GM21825 (cell line): Measurements from ENCODE around the gene TBX18.

Experiments
- ATAC-seq: cut with Tn5 transposase; IDR thresholded peaks from one replicate; pipeline ENCODE4 v1.9.1; 2021; ENCODE audit warnings: mild to moderate bottlenecking, moderate library complexity; ENCODE audit not compliant: unreplicated experiment

TBX18 gene

GRCh38 chr6:84681693-84682326 is 82.6 kb downstream of the TBX18 start:
- ATAC-seq, result no peak

GRCh38 chr6:84675651-84676050 is 88.7 kb downstream of the TBX18 start:
- ATAC-seq, result no peak

GRCh38 chr6:84674395-84674794 is 90.0 kb downstream of the TBX18 start:
- no peak for ATAC-seq

- ATAC-seq, result no peak
Measured at GRCh38 chr6:84671183-84671582, 93.2 kb downstream of the TBX18 start.

GRCh38 chr6:84669945-84670344 is 94.5 kb downstream of the TBX18 start:
- no peak for ATAC-seq

GRCh38 chr6:84667252-84668213 is 96.9 kb downstream of the TBX18 start:
- ATAC-seq, result no peak

- no peak for ATAC-seq
Measured at GRCh38 chr6:84665401-84665800, 99.0 kb downstream of the TBX18 start.

GRCh38 chr6:84663866-84664265 is 100.5 kb downstream of the TBX18 start:
- ATAC-seq, result no peak

- ATAC-seq, result no peak
Measured at GRCh38 chr6:84657486-84657885, 106.9 kb downstream of the TBX18 start.

- no peak for ATAC-seq
Measured at GRCh38 chr6:84657025-84657424, 107.4 kb downstream of the TBX18 start.

GRCh38 chr6:84653027-84653551 is 111.3 kb downstream of the TBX18 start:
- ATAC-seq, result no peak

GRCh38 chr6:84652356-84653026 is 111.9 kb downstream of the TBX18 start:
- no peak for ATAC-seq

GRCh38 chr6:84651583-84651982 is 112.8 kb downstream of the TBX18 start:
- ATAC-seq, result no peak

- ATAC-seq, result no peak
Measured at GRCh38 chr6:84648444-84648843, 116.0 kb downstream of the TBX18 start.

GRCh38 chr6:84645563-84646266 is 118.7 kb downstream of the TBX18 start:
- ATAC-seq, result no peak

- no peak for ATAC-seq
Measured at GRCh38 chr6:84645000-84645399, 119.4 kb downstream of the TBX18 start.

GRCh38 chr6:84643778-84644177 is 120.6 kb downstream of the TBX18 start:
- ATAC-seq, result no peak

GRCh38 chr6:84641076-84641475 is 123.3 kb downstream of the TBX18 start:
- ATAC-seq, result no peak

- no peak for ATAC-seq
Measured at GRCh38 chr6:84639396-84639795, 125.0 kb downstream of the TBX18 start.

GRCh38 chr6:84638286-84638685 is 126.1 kb downstream of the TBX18 start:
- ATAC-seq, result no peak
